SK-N-SH (cell line): ENCODE data around the gene CTDP1.
A peak's percentile ranks its signal among the peaks of the same experiment; 100 is the strongest.

Experiments
- CHD2 ChIP-seq: fragments of 150-350 bp; IDR thresholded peaks from 2 replicates; pipeline ENCODE4 v1.6.1; 2018; ENCODE audit warnings: low read length; ENCODE audit not compliant: partially characterized antibody
- CTCF ChIP-seq: fragments of 200-600 bp; sonication (generic); IDR thresholded peaks from 2 replicates; pipeline ENCODE4 v1.6.1; 2017; ENCODE audit warnings: antibody characterized with exemption, mild to moderate bottlenecking, moderate library complexity
- EP300 ChIP-seq, 2 experiments: IDR thresholded peaks; 2 replicates each; pipeline versions ENCODE4 v1.4.0 to v1.6.1; 2012; ENCODE audit warnings: borderline replicate concordance in 1 of 2, low read depth in 1 of 2, low read length in 1 of 2
- EZH2phosphoT487 ChIP-seq: fragments of 200-600 bp; sonication (generic); IDR thresholded peaks from 2 replicates; pipeline ENCODE4 v1.6.1; 2017; ENCODE audit warnings: low read depth, mixed run types, mild to moderate bottlenecking, antibody characterized with exemption, moderate library complexity, borderline replicate concordance
- GABPA ChIP-seq: IDR thresholded peaks from 2 replicates; pipeline ENCODE4 v1.4.0; 2012; ENCODE audit warnings: low read depth, mild to moderate bottlenecking
- POLR2AphosphoS5 ChIP-seq: IDR thresholded peaks from 2 replicates; pipeline ENCODE4 v1.6.1; 2012; ENCODE audit warnings: low read depth, low read length
- REST ChIP-seq: IDR thresholded peaks from 2 replicates; pipeline ENCODE4 v1.6.1; 2012; ENCODE audit warnings: mild to moderate bottlenecking, low read depth, low read length, moderate library complexity
- RFX5 ChIP-seq: IDR thresholded peaks from 2 replicates; pipeline ENCODE4 v1.6.1; 2012; ENCODE audit warnings: mild to moderate bottlenecking, improper control_type of control experiment, low read length
- SMC3 ChIP-seq: IDR thresholded peaks from 2 replicates; pipeline ENCODE4 v1.6.1; 2012; ENCODE audit warnings: low read depth, low read length, improper control_type of control experiment
- TEAD4 ChIP-seq: IDR thresholded peaks from 2 replicates; pipeline ENCODE4 v1.4.0; 2012; ENCODE audit warnings: mild to moderate bottlenecking, borderline replicate concordance; ENCODE audit not compliant: insufficient read depth
- YY1 ChIP-seq: IDR thresholded peaks from 2 replicates; pipeline ENCODE4 v1.4.0; 2012; ENCODE audit warnings: low read depth, mild to moderate bottlenecking

- no peak for TF ChIP-seq SMC3
- no peak for TF ChIP-seq CTCF
- TF ChIP-seq YY1: no peak
- TF ChIP-seq POLR2AphosphoS5: no peak
- no peak for TF ChIP-seq EZH2phosphoT487
- TF ChIP-seq CHD2: peak; percentile 82
- no peak for TF ChIP-seq RFX5
- TF ChIP-seq EP300 (IDR thresholded peaks at IDR 0.05; ENCODE audit: borderline replicate concordance in 1 of 2, low read depth in 1 of 2, low read length in 1 of 2): no peak; a peak in 1 of 4 replicates
- TF ChIP-seq GABPA: no peak
- TF ChIP-seq REST: no peak
- TF ChIP-seq TEAD4: no peak
Observed at GRCh38 chr18:79672490-79673276, 6.9 kb upstream of the CTDP1 start.
